ENCODE measurements around the gene HLA-DQB2. TPM values are rescaled to one million over a fixed set of nuclear protein-coding genes. Genes with fewer than 3 reads are reported as not detected.
"Not testable (repeated sequence)": the region's sequence is repeated elsewhere in the genome, so short reads cannot be mapped to it uniquely, and the experiment has no call there.

HLA-DQB2 gene
- 4.7 TPM for total RNA-seq

- Histone ChIP-seq H3K4me3 (no peak within 1 kb of the TSS), H3K4me1 (no peaks in the 10 kb centered on the region), H3K27me3 (no peaks in the 10 kb centered on the region), H3K36me3 (no peaks in the 10 kb centered on the region), H3K9me3 (no peaks in the 10 kb centered on the region), H3K27ac (no peak within 1 kb of the TSS)
- TF ChIP-seq POLR2A (IDR thresholded peaks at IDR 0.05) (no peak), CTCF (IDR thresholded peaks at IDR 0.05) (no peak)
- DNase-seq (ENCODE audit: extremely low spot score in 2 of 2): no peak
- intact Hi-C loops (cut with DNase I): no loop called here
These were observed at the start of gene HLA-DQB2 for GRCh38 chr6:32763421-32763820. TSS of gene HLA-DQB2 (minus strand) at chr6:32763532. CDS start at chr6:32763470, 62 bp downstream.

DNA sequence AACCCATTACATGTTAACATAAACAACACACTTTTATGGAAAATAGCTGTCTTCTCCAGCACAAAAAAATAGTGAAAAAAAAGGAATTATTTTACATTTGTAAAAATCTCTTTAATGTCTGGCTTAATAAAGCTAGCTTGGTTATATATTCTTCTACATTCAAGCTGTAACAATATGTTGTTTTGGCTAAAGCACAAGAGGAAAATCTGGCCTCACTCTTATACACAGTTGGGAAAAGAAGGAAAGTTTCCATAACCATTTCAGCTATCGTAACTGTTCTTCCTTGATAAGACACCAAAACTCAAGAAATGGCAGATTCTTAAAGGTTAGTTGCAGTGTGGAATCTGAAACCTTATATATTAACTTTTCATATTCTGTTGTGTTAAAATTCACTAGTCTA, 45.8 kb upstream of the HLA-DQB2 start:
- intact Hi-C loops (cut with DNase I): no loop called here
- Histone ChIP-seq H3K27me3 (no peaks in the 10 kb centered on the region), H3K4me3 (no peak overlapping the region), H3K4me1 (no peaks in the 10 kb centered on the region), H3K36me3 (no peaks in the 10 kb centered on the region), H3K27ac (no peak overlapping the region), H3K9me3 (no peaks in the 10 kb centered on the region)
- no peak for TF ChIP-seq CTCF (IDR thresholded peaks at IDR 0.05)
- TF ChIP-seq POLR2AphosphoS5 (IDR thresholded peaks at IDR 0.05; ENCODE audit: insufficient read depth in 1 of 2, low read depth in 1 of 2): no peak
- TF ChIP-seq POLR2A (IDR thresholded peaks at IDR 0.05): no peak
- no peak for DNase-seq (ENCODE audit: extremely low spot score in 2 of 2)

DNA sequence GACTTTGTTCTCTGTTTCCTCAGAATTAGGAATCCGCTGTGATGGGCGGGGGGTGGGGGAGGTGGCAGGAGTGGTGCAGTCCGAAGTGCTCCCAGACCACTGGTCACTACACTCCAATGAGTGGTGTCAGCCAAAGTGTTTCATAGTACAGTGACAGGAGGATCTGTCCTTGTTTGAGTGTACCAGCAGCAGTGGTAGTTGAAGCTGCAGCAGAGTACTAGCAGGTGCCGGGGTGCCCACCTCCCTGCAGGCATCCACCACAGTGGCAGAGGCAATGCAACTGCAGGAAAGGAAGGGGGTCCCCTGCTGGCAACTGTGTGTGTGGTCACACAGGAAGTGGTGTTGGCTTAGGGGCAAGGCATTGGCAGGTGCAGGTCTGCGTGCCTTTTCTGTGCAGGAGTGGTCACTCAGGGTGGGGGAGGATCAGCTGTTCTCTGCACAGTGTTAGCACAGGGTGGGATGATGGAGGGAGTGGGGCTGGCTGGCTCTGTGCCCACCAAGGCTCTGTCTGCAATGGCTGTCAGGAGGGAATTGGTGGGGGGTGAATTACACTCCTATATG, 43.8 kb upstream of the HLA-DQB2 start:
- no peaks in the 10 kb centered on the region for H3K36me3 ChIP-seq
- no peaks in the 10 kb centered on the region for H3K4me1 ChIP-seq
- no peaks in the 10 kb centered on the region for H3K27me3 ChIP-seq
- H3K9me3 ChIP-seq: no peaks in the 10 kb centered on the region
- H3K27ac ChIP-seq: no peak overlapping the region
- no peak overlapping the region for H3K4me3 ChIP-seq
- no peak for DNase-seq (ENCODE audit: extremely low spot score in 2 of 2)
- intact Hi-C loops (cut with DNase I): no loop called here
- no peak for TF ChIP-seq POLR2AphosphoS5 (IDR thresholded peaks at IDR 0.05; ENCODE audit: insufficient read depth in 1 of 2, low read depth in 1 of 2)
- TF ChIP-seq POLR2A (IDR thresholded peaks at IDR 0.05): no peak
- no peak for TF ChIP-seq CTCF (IDR thresholded peaks at IDR 0.05)

- H3K27me3 ChIP-seq; H3K4me1 ChIP-seq; intact Hi-C loops (cut with DNase I); H3K27ac ChIP-seq; DNase-seq (ENCODE audit: extremely low spot score in 2 of 2); H3K9me3 ChIP-seq; H3K4me3 ChIP-seq; H3K36me3 ChIP-seq: not testable (repeated sequence)
These were observed 42.1 kb upstream of the HLA-DQB2 start for GRCh38 chr6:32805404-32805803.

- Histone ChIP-seq H3K4me1 (no peaks in the 10 kb centered on the region), H3K9me3 (no peaks in the 10 kb centered on the region), H3K36me3 (no peaks in the 10 kb centered on the region), H3K4me3 (no peak overlapping the region), H3K27ac (no peak overlapping the region), H3K27me3 (no peaks in the 10 kb centered on the region)
- no peak for TF ChIP-seq CTCF (IDR thresholded peaks at IDR 0.05)
- intact Hi-C loops (cut with DNase I): no loop called here
- no peak for DNase-seq (ENCODE audit: extremely low spot score in 2 of 2)
These were observed 40.1 kb upstream of the HLA-DQB2 start for GRCh38 chr6:32803416-32803815.

DNA sequence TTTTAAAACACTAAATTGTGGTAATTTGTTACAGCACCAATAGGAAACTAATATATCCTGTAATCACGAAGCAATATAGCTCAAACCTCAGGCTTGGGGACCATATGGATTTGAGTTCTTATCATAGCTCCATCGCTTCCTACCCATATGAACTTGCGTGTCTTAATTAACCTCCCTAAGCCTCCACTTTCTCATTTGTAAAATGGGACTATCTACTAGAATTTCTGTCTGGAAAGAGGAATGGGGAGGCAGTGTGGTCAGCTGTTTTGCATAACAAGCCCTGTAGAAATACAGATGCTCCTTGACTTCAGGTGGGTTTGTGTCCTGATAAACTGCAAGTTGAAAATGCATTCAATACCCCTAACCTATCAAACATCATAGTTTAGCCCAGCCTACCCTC, 36.4 kb upstream of the HLA-DQB2 start:
- Histone ChIP-seq H3K27me3 (no peaks in the 10 kb centered on the region), H3K4me1 (no peaks in the 10 kb centered on the region), H3K27ac (no peak overlapping the region), H3K4me3 (no peak overlapping the region), H3K36me3 (no peaks in the 10 kb centered on the region), H3K9me3 (no peaks in the 10 kb centered on the region)
- intact Hi-C loops (cut with DNase I): loop anchor here (10.0 kb wide), 2 partner anchors 95 to 385 kb away; no protein-coding TSS in a partner anchor
- DNase-seq (ENCODE audit: extremely low spot score in 2 of 2): no peak
- TF ChIP-seq POLR2AphosphoS5 (IDR thresholded peaks at IDR 0.05; ENCODE audit: insufficient read depth in 1 of 2, low read depth in 1 of 2): no peak

All from vagina (tissue), 2 donors.